ENCODE data around the gene RGS12.

RGS12 gene

DNA sequence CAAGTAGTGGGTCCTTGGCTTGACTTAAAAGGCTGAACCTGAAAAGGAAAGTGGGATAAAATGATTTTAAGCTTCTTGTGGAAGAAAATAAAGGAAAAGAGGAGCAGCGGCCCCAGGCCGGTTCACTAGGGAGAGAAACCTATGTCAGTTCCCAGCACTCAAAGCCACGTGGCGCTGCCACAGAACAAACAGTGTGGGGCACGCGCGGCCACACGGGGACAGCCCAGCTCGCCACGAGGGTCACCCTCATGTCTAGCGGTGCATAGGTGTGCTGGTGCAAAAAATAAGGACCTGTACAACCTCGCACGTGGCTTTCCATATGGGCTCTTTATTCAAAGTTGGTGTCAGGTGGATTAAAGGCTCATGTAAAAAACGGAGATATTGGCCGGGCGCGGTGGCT lies 26.7 kb upstream of the RGS12 start:
- DNase-seq: no peak
- TF ChIP-seq, protein P1, sequence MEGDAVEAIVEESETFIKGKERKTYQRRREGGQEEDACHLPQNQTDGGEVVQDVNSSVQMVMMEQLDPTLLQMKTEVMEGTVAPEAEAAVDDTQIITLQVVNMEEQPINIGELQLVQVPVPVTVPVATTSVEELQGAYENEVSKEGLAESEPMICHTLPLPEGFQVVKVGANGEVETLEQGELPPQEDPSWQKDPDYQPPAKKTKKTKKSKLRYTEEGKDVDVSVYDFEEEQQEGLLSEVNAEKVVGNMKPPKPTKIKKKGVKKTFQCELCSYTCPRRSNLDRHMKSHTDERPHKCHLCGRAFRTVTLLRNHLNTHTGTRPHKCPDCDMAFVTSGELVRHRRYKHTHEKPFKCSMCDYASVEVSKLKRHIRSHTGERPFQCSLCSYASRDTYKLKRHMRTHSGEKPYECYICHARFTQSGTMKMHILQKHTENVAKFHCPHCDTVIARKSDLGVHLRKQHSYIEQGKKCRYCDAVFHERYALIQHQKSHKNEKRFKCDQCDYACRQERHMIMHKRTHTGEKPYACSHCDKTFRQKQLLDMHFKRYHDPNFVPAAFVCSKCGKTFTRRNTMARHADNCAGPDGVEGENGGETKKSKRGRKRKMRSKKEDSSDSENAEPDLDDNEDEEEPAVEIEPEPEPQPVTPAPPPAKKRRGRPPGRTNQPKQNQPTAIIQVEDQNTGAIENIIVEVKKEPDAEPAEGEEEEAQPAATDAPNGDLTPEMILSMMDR (IDR thresholded peaks at IDR 0.05; ENCODE audit: low read depth, low read length): no peak
- Histone ChIP-seq H3K4me1 (no peaks in the 10 kb centered on the region), H3K9me3 (no peaks in the 10 kb centered on the region), H3K27me3 (no peaks in the 10 kb centered on the region), H3K4me3 (ENCODE audit: low read depth, low read length) (no peak overlapping the region), H3K36me3 (no peaks in the 10 kb centered on the region)

DNA sequence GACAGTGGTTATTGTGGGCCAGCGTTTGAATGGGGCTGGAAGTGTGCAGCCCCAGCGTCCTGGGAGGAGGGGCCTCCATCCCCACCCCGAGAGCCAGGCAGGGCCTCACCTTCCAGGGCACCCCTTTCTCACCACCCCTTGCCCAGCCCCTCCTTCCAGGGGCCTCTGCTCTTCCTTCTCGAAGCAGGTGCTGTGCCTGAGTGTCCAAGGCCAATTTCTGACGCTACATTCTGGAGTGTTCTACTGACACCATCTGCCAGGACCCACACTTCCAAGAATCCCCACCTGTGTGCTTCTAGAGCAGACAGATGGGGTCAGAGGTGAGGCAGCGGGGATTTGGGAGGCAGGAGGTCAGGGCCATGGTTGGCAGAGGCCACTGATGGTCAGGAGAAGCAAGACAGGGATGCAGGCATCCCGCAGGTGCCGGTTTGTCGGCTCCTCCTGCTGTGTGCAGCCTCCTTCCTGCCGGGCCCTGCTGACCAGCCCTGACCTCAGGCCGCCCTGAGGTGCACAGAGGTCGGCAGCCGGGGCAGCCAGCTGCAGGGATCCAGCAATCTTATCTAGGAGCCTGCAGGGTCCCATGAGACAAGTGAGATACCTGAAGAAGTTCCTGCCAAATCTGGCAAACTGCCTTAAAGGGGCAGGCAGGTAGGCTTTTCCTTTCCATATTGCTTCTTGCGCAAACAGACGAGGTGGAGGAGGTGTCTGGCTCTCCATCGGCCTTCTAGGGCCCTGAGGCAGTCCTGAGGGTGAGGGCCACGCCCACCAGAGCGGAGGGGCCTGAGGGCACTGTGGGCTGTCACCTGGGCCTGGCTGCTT lies 25.0 kb upstream of the RGS12 start:
- Histone ChIP-seq H3K36me3 (no peaks in the 10 kb centered on the region), H3K4me3 (ENCODE audit: low read depth, low read length) (no peak overlapping the region), H3K27me3 (no peaks in the 10 kb centered on the region), H3K4me1 (no peaks in the 10 kb centered on the region), H3K9me3 (no peaks in the 10 kb centered on the region)
- no peak for DNase-seq
- TF ChIP-seq, protein P1 (IDR thresholded peaks at IDR 0.05; ENCODE audit: low read depth, low read length): no peak

DNA sequence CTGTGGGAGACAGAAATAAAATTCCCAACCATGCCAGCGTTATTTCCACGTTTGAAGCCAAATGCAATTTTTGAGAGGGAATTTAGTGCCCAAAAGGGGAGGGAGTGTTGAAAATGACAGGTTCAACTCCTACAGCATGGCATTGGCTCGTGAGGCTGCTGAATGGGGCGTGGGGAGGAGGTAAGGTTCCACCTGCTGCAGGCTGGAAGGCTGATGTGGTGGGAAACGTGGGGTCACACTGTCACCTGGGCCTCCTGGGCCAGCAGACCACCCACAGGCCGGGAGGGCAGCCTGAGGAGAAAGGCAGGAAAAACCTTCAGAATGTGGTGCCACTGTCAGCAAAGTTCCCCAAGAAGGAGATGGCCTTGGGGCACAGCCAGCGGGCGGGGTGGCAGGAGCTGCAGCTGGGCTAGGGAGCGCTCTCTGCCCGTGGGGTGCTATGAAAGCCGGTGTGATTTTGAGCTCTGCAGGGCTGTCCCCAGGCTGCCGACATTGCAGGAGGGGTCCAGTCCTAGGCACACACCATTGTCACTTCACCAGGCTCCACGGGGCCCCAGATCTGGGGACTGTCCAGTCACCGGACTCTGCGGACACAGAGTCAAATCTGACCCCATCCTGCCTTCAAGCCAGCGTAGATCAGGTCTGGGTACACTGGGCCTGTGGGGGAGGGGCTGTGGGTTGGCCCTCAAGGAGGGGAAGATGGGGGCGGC lies 24.3 kb upstream of the RGS12 start:
- TF ChIP-seq, protein P1 (IDR thresholded peaks at IDR 0.05; ENCODE audit: low read depth, low read length): no peak
- H3K4me1 ChIP-seq: no peaks in the 10 kb centered on the region
- no peaks in the 10 kb centered on the region for H3K36me3 ChIP-seq
- H3K9me3 ChIP-seq: no peaks in the 10 kb centered on the region
- H3K27me3 ChIP-seq: no peaks in the 10 kb centered on the region
- no peak for DNase-seq
- H3K4me3 ChIP-seq (ENCODE audit: low read depth, low read length): no peak overlapping the region

DNA sequence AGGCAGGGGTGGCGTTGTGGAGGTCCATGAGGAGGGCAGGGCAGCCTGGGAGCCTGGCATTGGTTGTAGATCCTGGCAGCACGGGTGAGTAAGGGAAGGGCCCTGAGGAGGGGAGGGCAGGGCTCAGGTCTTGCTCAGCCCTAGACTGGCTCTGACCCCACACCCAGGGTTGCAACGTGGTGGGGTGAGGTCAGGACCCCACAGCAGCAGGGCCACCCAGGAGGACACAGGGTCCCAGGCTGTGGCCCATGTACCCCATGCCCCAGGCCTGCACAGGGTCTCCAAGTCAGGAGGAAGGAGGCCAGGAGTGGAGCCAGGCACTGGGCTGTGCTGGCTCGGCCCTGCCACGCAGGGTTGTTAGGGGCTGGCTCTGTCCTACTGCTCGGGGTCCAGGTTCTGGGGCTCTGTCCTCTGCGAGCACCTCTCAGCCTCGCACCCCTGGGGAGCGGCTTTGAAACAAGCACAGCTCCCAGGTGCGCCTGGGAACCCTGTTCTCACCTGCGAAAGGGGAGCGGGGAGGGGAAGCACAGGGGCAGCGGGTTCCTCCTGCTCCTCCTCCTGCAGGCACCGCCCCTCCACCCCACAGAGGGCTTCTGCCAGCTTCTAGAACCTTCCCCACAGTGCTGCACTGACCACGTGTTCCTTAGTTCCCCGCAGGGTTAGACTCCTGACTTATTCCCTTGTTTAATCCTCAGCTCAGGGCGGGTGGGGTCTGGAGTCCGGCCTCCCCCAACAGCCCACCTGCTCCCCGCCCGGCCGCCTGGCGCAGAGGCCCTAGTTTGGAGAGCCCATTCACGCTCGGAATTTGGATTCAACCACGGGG lies 23.5 kb upstream of the RGS12 start:
- Histone ChIP-seq H3K27me3 (no peaks in the 10 kb centered on the region), H3K4me1 (no peaks in the 10 kb centered on the region), H3K9me3 (no peaks in the 10 kb centered on the region), H3K4me3 (ENCODE audit: low read depth, low read length) (no peak overlapping the region), H3K36me3 (no peaks in the 10 kb centered on the region)
- TF ChIP-seq, protein P1 (IDR thresholded peaks at IDR 0.05; ENCODE audit: low read depth, low read length): no peak
- DNase-seq: no peak

DNA sequence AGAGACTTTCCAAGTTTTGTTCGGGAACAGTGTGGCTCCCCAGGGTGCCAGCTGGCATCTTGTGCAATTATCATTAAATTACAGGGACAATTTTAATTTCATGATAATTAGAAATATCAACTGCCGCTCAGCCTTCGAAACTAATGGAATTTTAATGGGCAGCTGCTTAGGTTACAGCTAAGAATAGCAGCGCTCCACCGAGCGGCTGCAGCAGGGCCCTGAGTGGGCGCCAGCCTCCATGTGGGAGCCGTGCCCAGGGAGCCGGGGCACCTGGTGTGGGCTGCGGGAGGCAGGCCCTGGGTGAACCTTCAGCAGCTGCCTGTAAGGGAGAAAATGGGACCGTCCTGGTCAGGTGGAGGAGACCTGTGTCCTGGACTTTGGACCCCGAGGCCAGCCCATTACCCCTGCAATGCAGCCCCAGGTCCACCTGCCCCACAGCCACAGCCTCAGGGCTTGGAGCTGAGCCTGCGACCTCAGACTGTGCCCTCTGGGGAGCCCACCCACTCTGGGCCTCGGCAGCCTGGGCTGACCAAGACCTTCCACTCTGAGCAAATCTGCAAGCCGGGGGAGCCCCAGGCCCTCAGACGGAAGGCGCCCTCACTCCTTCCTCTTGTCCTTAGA lies 22.7 kb upstream of the RGS12 start:
- Histone ChIP-seq H3K4me3 (ENCODE audit: low read depth, low read length) (no peak overlapping the region), H3K36me3 (no peaks in the 10 kb centered on the region), H3K27me3 (no peaks in the 10 kb centered on the region), H3K4me1 (no peaks in the 10 kb centered on the region), H3K9me3 (no peaks in the 10 kb centered on the region)
- no peak for DNase-seq
- TF ChIP-seq, protein P1 (IDR thresholded peaks at IDR 0.05; ENCODE audit: low read depth, low read length): no peak

Measured in BE2C (cell line).